Activated T-cell treated with anti-CD3 and anti-CD28 coated beads, Interleukin-2, amount 50 U/mL, for 72 hours (primary cell): ENCODE results near the gene ARGFX. TPM values are rescaled to one million over a fixed set of nuclear protein-coding genes. Genes with fewer than 3 reads are reported as not detected.
"Not testable (repeated sequence)": the region's sequence is repeated elsewhere in the genome, so short reads cannot be mapped to it uniquely, and the experiment has no call there.

ENCODE experiments used
- ATAC-seq, 2 donors: fragments of 150-1000 bp; cut with Tn5 transposase; replicated peaks in 1 of 2; 2 replicates each; pipeline ENCODE4 v1.10.0; 2021; ENCODE audit warnings: moderate library complexity in 2 of 2, mild to moderate bottlenecking in 1 of 2
- DNase-seq, 2 donors: peaks; one replicate each; pipeline ENCODE4 v3.0.0; 2021 to 2022; ENCODE audit warnings: mixed read lengths in 1 of 2
- H3K27ac Mint-ChIP-seq: one replicate; pipeline ENCODE4 v1.8.0; 2022; ENCODE audit warnings: mild to moderate bottlenecking, moderate library complexity, mixed read lengths
- H3K27me3 Mint-ChIP-seq: one replicate; pipeline ENCODE4 v1.8.0; 2022; ENCODE audit warnings: low read depth, mixed read lengths
- H3K36me3 Mint-ChIP-seq, 2 donors: one replicate each; pipeline ENCODE4 v1.8.0; 2022; ENCODE audit warnings: mixed read lengths in 2 of 2, mild to moderate bottlenecking in 1 of 2; ENCODE audit not compliant: insufficient read depth in 2 of 2
- H3K4me1 Mint-ChIP-seq: one replicate; pipeline ENCODE4 v1.8.0; 2022; ENCODE audit warnings: low read depth, mixed read lengths
- H3K4me3 Mint-ChIP-seq, 2 donors: one replicate each; pipeline ENCODE4 v1.8.0; 2022; ENCODE audit warnings: mild to moderate bottlenecking in 2 of 2, mixed read lengths in 2 of 2, moderate library complexity in 2 of 2
- H3K9me3 Mint-ChIP-seq, 2 donors: one replicate each; pipeline ENCODE4 v1.8.0; 2022; ENCODE audit warnings: mixed read lengths in 2 of 2
- total RNA-seq, 2 donors: library from RNA; stranded (reverse); gene quantifications; one replicate each; pipeline ENCODE4 v1.2.3, GENCODE V29; 2022

The ARGFX gene
- total RNA-seq, 2 donors from 2014 or later = not detected

GRCh38 chr3:121574449-121574848 is 6.7 kb downstream of the ARGFX start:
- DNase-seq (no peak), ATAC-seq (no peak)
- Mint-ChIP-seq H3K27ac (no peak overlapping the region), H3K4me3 (no peak overlapping the region), H3K9me3 (no peaks in the 10 kb centered on the region), H3K4me1 (no peaks in the 10 kb centered on the region), H3K27me3 (no peaks in the 10 kb centered on the region), H3K36me3 (no peaks in the 10 kb centered on the region)

- DNase-seq (no peak), ATAC-seq (no peak)
- no peak overlapping the region for H3K27ac Mint-ChIP-seq
- peaks cover 31% of the 10 kb centered on the region for H3K27me3 Mint-ChIP-seq
- H3K4me1 Mint-ChIP-seq = no peaks in the 10 kb centered on the region
- H3K4me3 Mint-ChIP-seq = no peak overlapping the region
- H3K9me3 Mint-ChIP-seq = no peaks in the 10 kb centered on the region
- H3K36me3 Mint-ChIP-seq = no peaks in the 10 kb centered on the region
These were observed 13.9 kb downstream of the ARGFX start for GRCh38 chr3:121581691-121582090.

GRCh38 chr3:121584418-121584817 is 16.7 kb downstream of the ARGFX start:
- no peaks in the 10 kb centered on the region for H3K4me1 Mint-ChIP-seq
- peaks cover 32% of the 10 kb centered on the region for H3K27me3 Mint-ChIP-seq
- H3K27ac Mint-ChIP-seq = no peak overlapping the region
- no peak for ATAC-seq
- no peaks in the 10 kb centered on the region for H3K9me3 Mint-ChIP-seq
- DNase-seq = no peak
- no peaks in the 10 kb centered on the region for H3K36me3 Mint-ChIP-seq
- H3K4me3 Mint-ChIP-seq = no peak overlapping the region

GRCh38 chr3:121592856-121593702 is 25.3 kb downstream of the ARGFX start, which contains the start of gene FBXO40:
TSS of gene FBXO40 (plus strand) at chr3:121593379. CDS start at chr3:121620576, 27,197 bp downstream.
- ATAC-seq (no peak), DNase-seq (no peak)
- no peak within 1 kb of the TSS for H3K27ac Mint-ChIP-seq
- no peaks in the 10 kb centered on the region for H3K36me3 Mint-ChIP-seq
- peaks cover 9% of the 10 kb centered on the region for H3K27me3 Mint-ChIP-seq
- no peak within 1 kb of the TSS for H3K4me3 Mint-ChIP-seq
- H3K4me1 Mint-ChIP-seq = no peaks in the 10 kb centered on the region
- no peaks in the 10 kb centered on the region for H3K9me3 Mint-ChIP-seq

- not testable (repeated sequence) for H3K9me3 Mint-ChIP-seq, H3K27ac Mint-ChIP-seq, H3K27me3 Mint-ChIP-seq, ATAC-seq, H3K4me1 Mint-ChIP-seq, H3K36me3 Mint-ChIP-seq, H3K4me3 Mint-ChIP-seq, DNase-seq
These were observed 26.1 kb downstream of the ARGFX start for GRCh38 chr3:121593806-121594205.

- no peak for DNase-seq
- H3K9me3 Mint-ChIP-seq = no peaks in the 10 kb centered on the region
- H3K36me3 Mint-ChIP-seq = no peaks in the 10 kb centered on the region
- no peaks in the 10 kb centered on the region for H3K4me1 Mint-ChIP-seq
- H3K27ac Mint-ChIP-seq = no peak overlapping the region
- H3K27me3 Mint-ChIP-seq = peaks cover 9% of the 10 kb centered on the region
- ATAC-seq = no peak
- no peak overlapping the region for H3K4me3 Mint-ChIP-seq
These were observed 27.1 kb downstream of the ARGFX start for GRCh38 chr3:121594850-121595249.

GRCh38 chr3:121595765-121596406 is 28.1 kb downstream of the ARGFX start:
- Mint-ChIP-seq H3K27ac (no peak overlapping the region), H3K9me3 (no peaks in the 10 kb centered on the region), H3K4me3 (no peak overlapping the region), H3K4me1 (no peaks in the 10 kb centered on the region), H3K27me3 (peaks cover 9% of the 10 kb centered on the region), H3K36me3 (no peaks in the 10 kb centered on the region)
- DNase-seq = no peak
- ATAC-seq = no peak

- Mint-ChIP-seq H3K27me3 (no peaks in the 10 kb centered on the region), H3K36me3 (no peaks in the 10 kb centered on the region), H3K4me1 (no peaks in the 10 kb centered on the region), H3K27ac (no peak overlapping the region), H3K9me3 (no peaks in the 10 kb centered on the region), H3K4me3 (no peak overlapping the region)
- DNase-seq (no peak), ATAC-seq (no peak)
These were observed 30.8 kb downstream of the ARGFX start for GRCh38 chr3:121598564-121598963.

- not testable (repeated sequence) for H3K27me3 Mint-ChIP-seq, H3K4me3 Mint-ChIP-seq, H3K36me3 Mint-ChIP-seq, H3K27ac Mint-ChIP-seq, ATAC-seq, DNase-seq, H3K4me1 Mint-ChIP-seq, H3K9me3 Mint-ChIP-seq
These were observed 32.2 kb downstream of the ARGFX start for GRCh38 chr3:121599900-121600299.

- ATAC-seq (no peak), DNase-seq (no peak)
- no peaks in the 10 kb centered on the region for H3K9me3 Mint-ChIP-seq
- no peaks in the 10 kb centered on the region for H3K4me1 Mint-ChIP-seq
- no peaks in the 10 kb centered on the region for H3K36me3 Mint-ChIP-seq
- no peak overlapping the region for H3K4me3 Mint-ChIP-seq
- H3K27ac Mint-ChIP-seq = no peak overlapping the region
- no peaks in the 10 kb centered on the region for H3K27me3 Mint-ChIP-seq
These were observed 33.6 kb downstream of the ARGFX start for GRCh38 chr3:121601212-121601812.

GRCh38 chr3:121604759-121605158 is 37.0 kb downstream of the ARGFX start:
- H3K27me3 Mint-ChIP-seq = no peaks in the 10 kb centered on the region
- H3K4me3 Mint-ChIP-seq = no peak overlapping the region
- no peaks in the 10 kb centered on the region for H3K9me3 Mint-ChIP-seq
- ATAC-seq (no peak), DNase-seq (no peak)
- H3K36me3 Mint-ChIP-seq = no peaks in the 10 kb centered on the region
- no peak overlapping the region for H3K27ac Mint-ChIP-seq
- no peaks in the 10 kb centered on the region for H3K4me1 Mint-ChIP-seq

- H3K9me3 Mint-ChIP-seq = no peaks in the 10 kb centered on the region
- ATAC-seq (no peak), DNase-seq (no peak)
- H3K27ac Mint-ChIP-seq = no peak overlapping the region
- H3K4me1 Mint-ChIP-seq = no peaks in the 10 kb centered on the region
- H3K27me3 Mint-ChIP-seq = no peaks in the 10 kb centered on the region
- no peaks in the 10 kb centered on the region for H3K36me3 Mint-ChIP-seq
- H3K4me3 Mint-ChIP-seq = no peak overlapping the region
These were observed 38.4 kb downstream of the ARGFX start for GRCh38 chr3:121606106-121606505.
